ENCODE data around the gene C5AR1. TPM values are rescaled to one million over a fixed set of nuclear protein-coding genes. Genes with fewer than 3 reads are reported as not detected.

The C5AR1 gene
- total and polyA plus RNA-seq, 9 of the 15 experiments (the other 6 are each of a cell fraction or from before 2014, with no cell fraction given), result 0.06 to 1.6 (median 0.28) TPM; not detected in 3

DNA sequence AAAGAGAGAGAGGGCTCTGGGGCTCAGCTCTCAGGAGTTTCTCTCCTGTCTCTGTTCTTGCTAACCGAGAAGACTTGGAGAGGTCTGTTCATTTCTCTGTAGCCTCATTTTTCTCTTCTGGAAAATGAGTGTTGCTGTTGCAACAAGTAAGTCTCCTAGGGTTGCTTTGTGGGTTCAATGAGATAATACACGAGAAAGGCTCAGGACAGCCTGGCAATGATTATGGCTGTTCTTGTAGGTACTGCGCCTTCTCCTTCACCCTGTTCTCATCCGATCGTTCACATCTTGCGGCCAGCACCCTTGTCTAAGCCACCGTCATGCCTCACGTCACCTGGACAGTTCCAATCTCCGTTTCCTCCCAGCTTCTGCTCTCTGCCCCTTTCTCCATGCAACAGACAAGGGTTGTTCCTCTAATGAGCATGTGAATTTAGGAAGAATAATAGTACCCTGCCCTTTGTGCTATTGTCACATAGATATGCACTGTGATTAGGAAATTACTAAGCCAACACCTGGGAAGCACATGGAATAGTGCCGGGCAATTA is 4.2 kb downstream of the C5AR1 start:
- BruUV-seq (replicated peaks), result no TSS peak

More for the DNA sequence above, 4.2 kb downstream of the C5AR1 start:
- Histone ChIP-seq H3K4me3 (no peak overlapping the region), H3K9ac (ENCODE audit: insufficient read depth in 1 of 2, low read depth in 2 of 2, low read length in 2 of 2) (peak overlapping the region in 1 of 2 experiments; percentile 33; a peak in 1 of 4 replicates), H3K4me2 (ENCODE audit: insufficient read depth, low read length) (peak overlapping the region; percentile 17; the same call in 1 of the 2 replicates), H2AFZ (ENCODE audit: low read depth, low read length) (peak overlapping the region; percentile 65), H3K36me3 (ENCODE audit: control insufficient read depth, insufficient read depth, low read length) (no peaks in the 10 kb centered on the region), H3K4me1 (replicated peaks in 1 of 2; ENCODE audit: control insufficient read depth in 2 of 2, insufficient read depth in 2 of 2, low read length in 2 of 2) (peaks cover 14 to 30% of the 10 kb centered on the region in 2 experiments; a peak in 4 of 5 replicates), H3K9me3 (replicated peaks; ENCODE audit: control insufficient read depth, insufficient read depth, low read depth, low read length) (no peaks in the 10 kb centered on the region), H4K20me1 (replicated peaks; ENCODE audit: control insufficient read depth, insufficient read depth, low read length) (no peaks in the 10 kb centered on the region), H3K79me2 (ENCODE audit: control insufficient read depth, insufficient read depth, low read length) (no peaks in the 10 kb centered on the region), H3K27ac (ENCODE audit: extremely low read depth, low read depth, low read length) (peak overlapping the region; percentile 40; the same call in 2 of the 3 replicates), H3K27me3 (ENCODE audit: control insufficient read depth in 2 of 2, insufficient read depth in 2 of 2, low read length in 2 of 2) (no peaks in the 10 kb centered on the region), H3K9me1 (ENCODE audit: control insufficient read depth, insufficient read depth, low read length) (no peaks in the 10 kb centered on the region)
- no peak for TF ChIP-seq CTBP1 (IDR thresholded peaks at IDR 0.05; ENCODE audit: borderline replicate concordance)
- no peak for TF ChIP-seq CREM (IDR thresholded peaks at IDR 0.05; ENCODE audit: low read depth)
- no peak for TF ChIP-seq MITF (IDR thresholded peaks at IDR 0.05)
- no peak for TF ChIP-seq GTF3C2 (IDR thresholded peaks at IDR 0.05; ENCODE audit: borderline replicate concordance, extremely low read depth, insufficient read length)
- no peak for TF ChIP-seq ZNF124 (CRISPR knock-in tag; IDR thresholded peaks at IDR 0.05)
- TF ChIP-seq PREB (CRISPR knock-in tag; IDR thresholded peaks at IDR 0.05), result no peak
- TF ChIP-seq ZNF384 (IDR thresholded peaks at IDR 0.05; ENCODE audit: low read depth, low read length), result 0 out of 2 replicates have a peak, but pooled peaks have one; percentile 26
- no peak for TF ChIP-seq NR2C2 (CRISPR knock-in tag; IDR thresholded peaks at IDR 0.05)
- TF ChIP-seq NR2C2 (tag; IDR thresholded peaks at IDR 0.05), result 0 out of 2 replicates have a peak, but pooled peaks have one; percentile 6
- TF ChIP-seq MAFF (IDR thresholded peaks at IDR 0.05; ENCODE audit: low read length), result no peak
- TF ChIP-seq ZNF253 (CRISPR knock-in tag; conservative IDR thresholded peaks at IDR 0.05), result no peak
- ATAC-seq (no peak), FAIRE-seq (no peak), DNase-seq (ENCODE audit: extremely low read depth in 1 of 4, low spot score in 3 of 4) (no peak)
- WGBS (ENCODE audit: insufficient coverage, low coverage, missing lambda C conversion rate), result 72% methylated on average over 10 of the region's 10 CpGs
- in situ Hi-C loops (cut with MboI), result no loop called here
- ChIA-PET CTCF (ENCODE audit: low intra/inter-chr PET ratio) (no interaction called here), POLR2A (interaction anchor here (0.6 kb wide), 1 partner anchor 79 kb away, joined by 6 read pairs; no protein-coding TSS in a partner anchor)
- intact Hi-C loops (cut with micrococcal nuclease), result loop anchor here (2.0 kb wide), 1 partner anchor 21 kb away; no protein-coding TSS in a partner anchor

All from K562 (cell line).